Urothelium cell line (cell line): ENCODE results near the gene CELSR1.

Experiments used
- DNase-seq: peaks from one replicate; pipeline ENCODE4 v3.0.0; 2011; ENCODE audit warnings: low spot score, mixed read lengths
- FAIRE-seq: peaks from 2 replicates; lab custom pipeline; 2011; peaks lifted over from hg19 to GRCh38; lab: Jason Lieb, UNC

Gene CELSR1

DNA sequence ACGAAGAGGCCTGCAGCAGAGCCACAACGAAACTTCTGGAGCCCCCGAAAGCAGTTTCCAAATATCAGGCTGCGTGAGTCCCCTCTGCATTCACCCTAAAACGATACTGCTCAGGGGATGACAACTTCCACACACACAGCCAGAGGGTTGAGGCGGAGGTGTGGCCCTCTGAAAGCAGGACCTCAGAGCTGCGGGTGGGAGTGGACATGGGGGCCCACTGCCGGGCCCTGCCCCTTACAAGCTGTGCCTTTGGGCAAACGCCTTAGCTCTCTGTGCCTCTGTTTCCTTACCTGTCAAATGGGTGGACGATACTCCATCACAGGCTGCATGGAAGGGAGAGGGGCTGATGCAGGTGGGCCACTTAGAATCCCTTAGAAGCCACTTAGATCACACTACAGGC is 148.8 kb downstream of the CELSR1 start:
- FAIRE-seq (no peak), DNase-seq (no peak)

DNA sequence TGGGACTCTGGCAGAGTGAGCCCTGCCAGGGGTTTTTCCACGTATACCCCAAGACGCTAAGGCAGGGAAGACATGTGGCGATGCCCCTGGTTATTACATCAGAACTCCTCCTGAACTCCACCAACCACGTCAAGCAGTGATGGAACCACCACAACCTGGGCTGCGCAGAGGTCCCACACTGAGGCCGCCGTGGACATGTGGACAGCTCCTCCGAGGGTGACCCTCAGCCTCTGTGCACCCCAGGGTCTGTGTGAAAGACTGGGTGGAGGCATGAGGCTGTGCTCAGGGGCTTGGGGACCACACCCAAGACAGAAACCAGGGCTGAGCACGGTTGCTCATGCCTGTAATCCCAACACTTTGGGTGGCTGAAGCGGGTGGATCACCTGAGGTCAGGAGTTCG is 149.7 kb downstream of the CELSR1 start:
- DNase-seq (no peak), FAIRE-seq (no peak)

DNA sequence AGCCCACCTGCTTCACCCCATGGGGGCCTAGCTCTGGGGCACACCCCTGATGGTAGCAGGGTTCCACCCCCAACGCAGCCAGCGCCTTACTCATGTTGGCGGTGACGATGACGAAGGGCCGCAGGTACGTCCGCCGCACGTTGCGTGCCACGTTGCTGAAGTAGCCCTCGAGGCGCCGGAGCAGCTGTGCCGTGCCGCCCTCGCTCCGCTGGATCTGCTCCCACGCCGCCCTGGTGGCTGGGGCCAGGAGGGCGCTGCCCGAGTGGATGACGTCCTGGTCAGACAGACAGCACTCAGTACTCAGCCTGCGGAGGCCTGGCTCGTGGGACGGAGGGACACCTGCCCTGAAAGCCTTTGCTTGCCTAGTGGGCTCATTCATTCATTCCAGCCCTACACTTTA is 151.1 kb downstream of the CELSR1 start:
- no peak for DNase-seq
- peak; percentile 17 for FAIRE-seq

DNA sequence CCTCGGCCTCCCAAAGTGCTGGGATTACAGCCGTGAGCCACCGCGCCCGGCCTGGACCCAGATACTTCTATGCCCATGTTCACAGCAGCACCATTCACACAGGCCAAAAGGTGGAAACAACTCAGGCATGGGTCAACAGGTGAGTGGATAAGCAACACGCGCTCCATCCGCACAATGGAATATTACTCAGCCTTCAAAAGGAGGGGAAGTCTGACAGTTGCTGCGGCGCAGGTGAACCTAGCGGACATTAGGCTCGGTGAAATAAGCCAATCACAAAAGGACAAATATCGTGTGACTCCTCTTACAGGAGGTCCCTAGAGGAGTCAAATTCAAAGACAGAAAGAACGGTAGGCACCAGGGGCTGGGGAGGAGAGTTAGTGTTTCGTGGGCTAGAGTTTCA is 154.9 kb downstream of the CELSR1 start:
- peak; percentile 68 for FAIRE-seq

DNA sequence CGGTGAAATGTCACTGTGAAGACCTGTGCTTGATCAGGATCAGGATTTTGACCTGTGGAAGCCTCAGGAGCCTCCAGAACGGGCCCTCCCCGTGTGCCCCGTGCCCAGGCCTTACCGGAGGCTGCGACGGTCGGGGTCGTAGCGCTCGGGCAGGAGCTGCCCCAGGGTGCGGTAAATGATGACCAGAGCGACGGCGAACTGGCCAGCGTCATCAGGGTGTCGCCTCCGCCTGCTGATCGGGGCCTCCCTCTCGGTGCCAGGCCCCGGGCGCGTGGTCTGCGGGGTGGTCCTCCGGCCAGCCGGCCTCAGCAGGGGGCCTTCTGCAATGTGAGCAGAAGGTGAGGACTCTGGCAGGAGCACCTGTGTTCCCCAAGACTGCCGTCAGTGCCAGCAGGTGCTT is 155.7 kb downstream of the CELSR1 start:
- DNase-seq, result no peak
- FAIRE-seq, result no peak

More for the DNA sequence above, 154.9 kb downstream of the CELSR1 start:
- DNase-seq, result no peak

DNA sequence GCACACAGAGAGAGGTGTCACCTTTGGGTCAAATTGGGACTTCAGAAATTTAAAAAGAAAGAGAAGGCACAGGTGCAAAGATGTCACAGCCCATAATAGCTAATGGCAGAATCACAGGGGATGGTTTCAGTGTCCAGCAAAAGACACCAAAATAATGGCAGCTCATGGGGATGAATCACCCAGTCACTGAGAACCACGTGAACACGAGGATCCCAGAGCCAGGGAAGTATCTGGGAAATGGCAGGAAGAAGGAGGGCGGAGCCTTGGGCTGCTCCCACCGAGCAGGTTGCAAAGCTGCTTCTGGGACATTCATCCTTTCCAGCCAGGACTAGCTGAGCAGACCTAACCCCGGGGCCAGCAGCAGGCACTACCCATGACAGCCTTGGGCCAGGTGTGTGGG is 156.3 kb downstream of the CELSR1 start:
- FAIRE-seq, result peak; percentile 46
- DNase-seq, result no peak

DNA sequence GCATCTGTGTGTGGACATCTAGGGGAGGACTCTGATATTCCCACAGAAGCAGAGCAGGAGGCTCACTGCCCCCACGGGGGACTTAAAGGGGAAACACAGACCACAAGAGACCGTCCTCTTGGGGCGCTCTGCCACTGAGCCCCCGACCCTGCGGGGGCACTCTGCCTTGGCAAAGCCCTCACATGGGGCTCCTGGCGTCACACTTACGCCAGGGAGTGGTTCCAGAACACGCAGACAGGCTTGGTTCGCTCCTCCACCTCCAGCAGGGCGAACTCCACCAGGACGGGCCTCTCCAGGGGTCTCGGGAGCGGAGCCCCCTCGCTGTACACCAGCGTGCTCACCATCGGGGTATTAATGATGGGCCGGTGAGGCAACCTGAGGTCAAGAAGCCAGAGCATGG is 156.8 kb downstream of the CELSR1 start:
- FAIRE-seq (no peak), DNase-seq (no peak)

DNA sequence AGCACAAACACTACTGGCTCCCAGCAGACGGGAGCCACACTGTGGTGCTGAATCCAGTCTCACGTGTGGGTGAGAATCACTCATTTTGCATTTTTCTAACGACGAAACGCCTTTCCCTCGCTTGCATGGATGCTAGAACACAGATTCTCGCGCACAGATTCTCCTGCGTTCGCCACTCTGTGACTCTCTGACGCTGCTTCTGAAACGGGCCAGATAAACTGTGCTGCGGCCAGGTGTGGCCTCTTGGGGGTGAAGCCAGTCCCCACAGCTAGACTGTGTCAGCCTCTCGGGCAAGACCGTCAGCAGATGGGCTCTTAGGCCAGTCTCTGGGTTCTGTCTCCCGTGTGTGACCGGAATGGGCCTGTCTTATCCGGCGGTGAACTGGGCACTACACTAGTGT is 157.4 kb downstream of the CELSR1 start:
- DNase-seq, result no peak
- peak; percentile 23 for FAIRE-seq

DNA sequence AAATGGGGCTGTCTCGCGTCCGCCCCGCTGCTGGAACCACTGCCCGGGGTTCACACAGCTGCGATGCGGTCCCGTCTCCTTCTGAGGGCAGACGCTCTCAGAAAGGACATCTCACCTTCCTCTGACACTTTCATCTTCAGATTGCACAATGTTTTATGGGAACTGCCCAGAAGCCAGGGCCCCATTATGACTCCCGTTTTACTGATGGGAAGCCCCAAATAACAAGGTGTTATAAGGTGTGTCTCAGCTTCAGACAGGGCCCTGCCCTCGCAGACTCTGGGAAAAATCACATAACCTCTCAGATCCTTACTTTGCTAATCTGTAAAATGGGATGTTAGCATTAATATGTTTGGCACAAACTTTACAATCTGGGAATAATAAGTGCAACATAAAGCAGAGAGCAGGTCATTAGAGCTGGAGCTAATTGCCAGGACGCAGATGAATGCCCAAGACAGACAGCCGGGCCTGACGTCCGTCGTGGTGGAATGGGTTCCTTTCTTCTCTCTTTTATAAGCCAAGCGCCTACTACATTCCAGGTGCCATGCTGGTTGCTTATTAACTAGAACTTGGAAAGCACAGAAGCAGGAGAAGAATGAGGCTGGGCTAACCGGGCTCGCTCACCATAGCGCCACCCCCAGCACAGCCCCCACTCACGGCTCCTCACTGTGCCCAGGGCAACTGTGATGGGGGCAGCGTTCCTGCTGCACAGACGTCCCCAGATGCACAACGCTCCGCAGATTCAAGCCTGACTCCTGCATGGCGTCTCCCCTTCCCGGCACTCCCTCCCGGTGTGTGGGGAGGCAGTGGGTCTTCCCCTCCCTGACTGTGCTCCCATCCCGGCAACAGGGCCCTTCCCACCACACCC is 158.1 kb downstream of the CELSR1 start:
- FAIRE-seq (no peak), DNase-seq (no peak)

DNA sequence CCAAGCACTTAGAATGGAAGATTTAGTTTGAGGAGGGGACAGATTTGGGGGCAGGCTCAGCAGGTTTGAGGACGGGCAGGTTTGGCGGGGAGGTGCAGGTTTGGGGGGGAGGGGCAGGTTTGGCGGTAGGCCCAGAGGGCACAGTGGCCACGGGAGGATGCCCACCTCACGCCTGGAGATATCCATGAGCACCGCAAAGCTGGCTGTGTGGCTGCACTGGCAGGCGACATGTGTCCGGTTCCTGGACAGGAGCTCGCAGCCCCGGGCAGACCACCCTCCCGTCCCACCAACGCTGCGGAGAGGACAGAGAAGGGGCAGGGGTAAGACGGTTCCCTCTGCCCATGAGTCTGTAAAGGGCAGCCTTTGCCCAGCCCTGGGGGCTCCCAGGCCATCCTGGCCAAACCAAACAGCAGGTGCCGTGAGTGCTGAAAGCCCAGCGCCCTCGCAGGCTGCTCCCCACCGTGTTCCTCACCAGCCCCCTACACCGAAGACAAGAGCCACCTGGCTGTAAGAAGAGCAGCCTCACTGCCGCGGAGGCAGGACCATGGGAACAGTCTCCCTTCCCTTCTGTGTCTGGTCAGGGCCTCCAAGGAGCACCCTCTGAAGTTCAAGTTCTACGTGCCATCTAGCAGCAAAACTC is 158.9 kb downstream of the CELSR1 start:
- DNase-seq (no peak), FAIRE-seq (no peak)

DNA sequence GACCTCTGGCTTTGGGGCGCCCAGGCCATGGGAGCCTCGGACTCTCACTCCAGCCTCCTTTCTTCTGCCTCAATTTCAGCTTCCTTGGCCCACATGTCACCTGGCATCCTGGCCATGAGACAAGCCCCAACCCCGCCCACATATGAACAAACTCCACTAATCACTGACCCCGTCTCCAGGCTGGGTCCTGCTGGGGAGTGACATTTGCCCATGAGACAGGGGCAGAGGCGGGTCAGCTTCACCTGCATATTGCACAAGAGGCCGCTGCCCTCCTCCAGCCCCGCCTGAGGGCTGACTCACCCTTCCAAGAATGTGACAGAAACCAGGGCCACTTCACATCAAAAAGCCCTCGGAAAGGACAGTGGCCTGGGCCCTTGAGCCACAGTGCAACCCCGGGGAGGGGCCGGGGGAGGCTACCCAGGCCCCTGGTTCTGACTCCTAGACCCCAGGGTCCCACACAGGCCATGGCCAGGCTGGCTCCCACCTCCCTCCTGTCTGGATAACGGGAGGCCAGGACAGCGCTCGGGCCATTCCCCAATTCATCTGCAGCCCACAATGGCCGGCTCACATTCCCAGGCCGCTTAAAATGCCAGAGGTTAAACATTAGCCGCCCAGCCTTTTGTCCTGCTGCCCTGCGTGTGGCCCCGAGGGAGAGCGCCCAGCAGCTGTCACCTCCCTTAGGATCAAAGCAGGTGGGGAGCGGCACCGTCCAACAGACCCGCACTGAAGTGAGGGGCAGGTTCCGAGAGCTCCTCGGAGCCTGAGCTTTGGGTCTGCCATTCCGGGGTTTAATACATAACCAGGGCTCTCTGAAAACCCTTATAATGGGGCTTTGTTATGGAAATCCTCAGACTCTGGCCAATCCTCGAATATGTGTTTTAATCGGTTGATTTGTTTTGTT is 159.6 kb downstream of the CELSR1 start:
- FAIRE-seq, result peak; percentile 92
- DNase-seq, result peak; percentile 86

DNA sequence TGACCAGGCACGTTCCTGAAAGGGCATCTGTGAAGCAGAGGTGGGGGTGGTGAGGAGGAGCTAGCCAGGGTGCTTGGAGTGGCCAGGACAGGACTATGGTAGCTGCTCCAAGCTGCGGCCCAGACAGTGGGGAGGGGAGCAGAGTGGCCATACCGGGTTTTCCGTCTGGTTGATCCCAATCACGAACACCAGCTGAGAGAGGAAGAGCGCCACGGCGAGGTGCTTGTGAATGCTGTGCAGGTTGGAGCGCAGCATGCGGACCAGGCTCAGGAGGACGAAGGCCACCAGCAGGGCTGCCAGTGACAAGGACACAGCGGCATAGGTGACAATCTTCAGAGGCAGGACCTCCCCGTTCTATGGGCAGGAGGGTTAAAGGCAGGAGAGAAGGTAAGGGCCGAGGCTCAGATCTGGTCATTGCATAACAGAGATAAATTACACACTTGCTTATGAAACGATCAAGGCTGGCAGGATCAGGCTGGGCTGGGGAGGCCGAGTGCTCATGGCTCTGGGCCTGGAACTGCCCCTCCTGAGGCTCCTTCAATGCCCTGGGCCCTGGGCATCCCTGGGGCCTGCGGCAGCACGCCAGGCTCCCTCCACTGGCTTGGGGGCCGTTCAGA is 160.4 kb downstream of the CELSR1 start:
- no peak for DNase-seq
- no peak for FAIRE-seq

DNA sequence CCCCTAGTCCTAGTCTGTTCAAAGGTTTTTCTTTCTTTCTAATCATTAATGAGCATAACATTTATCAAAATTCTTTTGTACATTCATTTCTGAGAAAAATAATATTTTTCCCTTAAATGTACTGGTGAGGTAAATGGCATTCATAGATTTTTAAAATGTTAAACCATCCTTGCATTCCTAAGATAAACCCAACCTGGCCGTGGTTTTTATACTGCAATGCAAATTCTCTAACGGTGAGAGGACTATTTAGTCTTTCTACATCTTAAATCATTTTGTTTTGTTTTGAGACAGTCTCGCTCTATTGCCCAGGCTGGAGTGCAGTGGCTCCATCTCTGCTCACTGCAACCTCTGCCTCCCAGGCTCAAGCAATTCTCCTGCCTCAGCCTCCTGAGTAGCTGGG is 161.3 kb downstream of the CELSR1 start:
- DNase-seq, result no peak
- FAIRE-seq, result no peak

DNA sequence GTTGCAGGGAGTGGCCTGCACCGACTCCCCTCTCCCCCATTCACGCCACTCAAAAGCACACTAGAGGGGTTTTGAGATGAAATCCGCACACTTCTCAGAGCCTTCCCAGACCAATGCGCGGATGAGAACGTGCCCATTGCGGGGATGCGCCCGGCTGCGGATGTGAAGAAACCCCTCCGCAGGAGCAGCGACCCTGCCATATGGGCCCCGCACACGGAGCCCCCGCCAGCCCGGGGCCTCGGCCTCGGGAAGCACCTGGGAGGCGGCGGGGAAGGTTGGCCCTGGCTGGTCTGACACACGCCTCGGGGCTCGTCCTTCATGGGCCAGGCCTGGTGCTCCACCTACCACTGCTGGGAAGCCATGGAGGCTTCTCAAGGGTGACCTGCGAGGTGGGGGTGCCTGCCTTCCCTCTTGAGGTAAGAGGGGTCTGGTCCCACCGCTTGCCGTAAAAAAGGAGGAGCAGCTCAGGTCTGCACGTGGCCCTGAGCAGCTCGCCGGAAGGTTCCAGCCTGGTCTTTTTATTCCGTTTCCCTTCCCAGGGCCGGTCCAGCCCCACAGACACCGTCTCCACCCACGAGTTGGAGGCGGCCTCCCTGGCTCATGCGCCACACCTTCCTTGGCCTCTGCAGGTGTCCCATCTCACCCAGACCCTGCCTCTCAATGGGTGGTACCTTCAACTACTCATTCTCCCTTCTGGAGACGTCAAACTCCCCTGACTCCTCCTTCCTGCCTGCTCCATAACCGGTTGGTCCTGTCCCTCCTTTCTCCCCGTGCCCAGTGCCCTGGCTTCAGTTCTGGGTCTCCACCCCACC is 162.6 kb downstream of the CELSR1 start:
- FAIRE-seq (no peak), DNase-seq (no peak)

DNA sequence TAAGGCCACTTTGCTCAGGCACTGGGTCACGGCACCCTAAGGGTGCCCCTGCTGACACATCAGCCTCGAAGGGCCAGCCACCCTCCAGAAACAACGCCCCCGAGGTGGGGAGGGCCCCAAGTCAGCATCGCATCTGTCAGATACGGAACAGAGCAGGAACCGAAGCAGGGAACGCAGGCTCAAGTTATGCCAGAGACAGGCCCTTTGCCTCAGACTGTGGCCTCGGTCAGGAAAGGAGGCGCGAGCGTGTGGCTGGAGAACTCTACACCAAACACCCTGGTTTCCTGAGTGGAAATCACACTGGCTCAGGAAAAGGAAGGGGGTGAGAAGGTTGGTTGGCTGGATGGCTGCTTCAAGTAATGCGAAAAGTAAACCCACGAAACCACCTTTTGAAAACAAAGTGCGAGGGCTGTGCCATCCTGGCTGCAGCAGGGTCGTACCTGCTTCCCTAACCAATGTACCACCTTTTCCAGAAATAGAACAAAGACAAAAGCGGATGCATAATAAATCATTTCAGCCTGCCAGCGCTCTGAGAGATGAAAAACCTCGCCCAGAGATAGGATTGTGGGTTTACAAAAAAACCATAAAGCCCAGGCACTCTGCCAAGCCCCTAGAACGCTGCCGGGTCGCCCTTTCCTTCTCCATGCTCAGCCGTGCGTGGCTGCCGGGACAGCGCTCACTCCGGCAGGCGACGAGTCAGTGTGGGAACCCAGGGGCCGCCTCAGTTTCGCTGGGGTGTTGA is 163.3 kb downstream of the CELSR1 start:
- DNase-seq, result peak; percentile 65

DNA sequence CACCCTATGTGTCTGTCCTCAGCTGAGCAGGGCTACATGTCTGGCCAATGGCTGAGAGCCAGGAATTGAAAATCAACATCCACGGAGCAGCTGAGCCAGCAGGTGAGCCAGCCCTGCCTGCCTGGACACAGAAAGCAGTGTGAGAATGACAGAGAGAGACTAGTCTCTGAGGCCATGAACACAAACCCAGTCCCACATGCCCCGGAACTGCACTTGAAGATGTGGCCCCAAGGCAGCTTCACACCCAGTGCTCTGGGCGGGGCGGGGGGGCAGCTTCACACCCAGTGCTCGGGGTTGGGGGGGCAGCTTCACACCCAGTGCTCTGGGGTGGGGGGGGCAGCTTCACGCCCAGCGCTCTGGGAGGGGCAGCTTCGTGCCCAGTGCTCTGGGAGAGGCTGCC is 164.3 kb downstream of the CELSR1 start:
- DNase-seq, result no peak
- FAIRE-seq, result peak; percentile 46

More for the DNA sequence above, 163.3 kb downstream of the CELSR1 start:
- no peak for FAIRE-seq

DNA sequence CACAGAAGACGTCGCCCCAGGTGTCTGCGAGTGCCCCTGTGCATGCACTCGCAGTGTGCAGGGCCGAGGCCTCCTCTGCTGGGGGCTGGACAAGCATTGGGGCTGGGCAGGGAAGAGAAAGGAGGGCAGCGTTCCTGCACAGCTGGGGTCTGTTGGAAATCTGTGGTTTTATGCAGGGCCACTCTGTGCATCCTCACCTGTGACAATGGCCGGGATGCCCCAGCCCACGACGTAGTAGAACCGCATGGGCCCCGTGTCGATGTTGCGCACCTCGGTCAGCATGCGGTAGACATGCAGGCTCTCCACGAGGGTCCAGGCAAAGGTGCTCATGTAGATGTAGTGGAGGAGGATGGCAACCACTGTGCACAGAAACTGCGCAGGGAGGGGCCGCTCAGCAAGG is 164.7 kb downstream of the CELSR1 start:
- FAIRE-seq, result no peak

DNA sequence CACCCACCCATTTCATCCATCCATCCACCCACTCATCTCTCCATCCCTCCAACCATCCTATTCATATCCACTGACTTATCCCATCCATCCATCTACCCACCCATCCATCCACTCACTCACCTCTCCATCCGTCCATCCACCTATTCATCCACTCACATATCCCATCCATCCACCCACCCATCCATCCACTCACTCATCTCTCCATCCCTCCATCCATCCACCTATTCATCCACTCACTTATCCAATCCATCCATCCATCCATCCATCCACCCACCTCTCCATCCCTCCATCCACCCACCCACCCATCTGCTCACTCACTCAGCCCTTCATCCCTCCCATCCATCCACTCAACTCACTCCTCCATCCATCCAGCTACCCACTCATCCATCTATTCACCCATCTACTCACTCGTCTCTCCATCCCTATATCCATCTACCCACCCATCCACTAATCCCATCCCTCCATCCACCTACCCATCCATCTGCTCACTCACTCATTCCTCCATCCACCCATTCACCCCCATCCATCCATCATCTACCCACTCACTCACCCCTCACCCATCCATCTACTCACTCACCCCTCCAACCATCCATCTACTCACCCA is 165.7 kb downstream of the CELSR1 start:
- DNase-seq, result no peak
- peak; percentile 84 for FAIRE-seq

More for the DNA sequence above, 164.7 kb downstream of the CELSR1 start:
- no peak for DNase-seq
